GM12892 (cell line): ENCODE data around the gene CCDC28B.

Source experiments
- POLR2A ChIP-seq: IDR thresholded peaks from 2 replicates; pipeline ENCODE4 v1.6.1; 2011; ENCODE audit warnings: low read depth, low read length, control low read depth
- TAF1 ChIP-seq: IDR thresholded peaks from 2 replicates; pipeline ENCODE4 v1.6.1; 2011; ENCODE audit warnings: low read depth, mild to moderate bottlenecking, control low read depth, low read length, borderline replicate concordance

GRCh38 chr1:32215629-32216480, 15.5 kb downstream of the CCDC28B start:
- no peak for TF ChIP-seq POLR2A
- TF ChIP-seq TAF1: no peak
